ENCODE measurements around the gene SLC41A3. TPM values are rescaled to one million over a fixed set of nuclear protein-coding genes. Genes with fewer than 3 reads are reported as not detected.

SLC41A3 gene
- total and polyA plus RNA-seq, 2 of the 8 experiments (the other 6 are each of a cell fraction or from before 2014, with no cell fraction given) = 30.2 to 56.4 TPM

GRCh38 chr3:126053949-126054569 is 29.9 kb downstream of the SLC41A3 start (continued):
- TF ChIP-seq, protein P1, sequence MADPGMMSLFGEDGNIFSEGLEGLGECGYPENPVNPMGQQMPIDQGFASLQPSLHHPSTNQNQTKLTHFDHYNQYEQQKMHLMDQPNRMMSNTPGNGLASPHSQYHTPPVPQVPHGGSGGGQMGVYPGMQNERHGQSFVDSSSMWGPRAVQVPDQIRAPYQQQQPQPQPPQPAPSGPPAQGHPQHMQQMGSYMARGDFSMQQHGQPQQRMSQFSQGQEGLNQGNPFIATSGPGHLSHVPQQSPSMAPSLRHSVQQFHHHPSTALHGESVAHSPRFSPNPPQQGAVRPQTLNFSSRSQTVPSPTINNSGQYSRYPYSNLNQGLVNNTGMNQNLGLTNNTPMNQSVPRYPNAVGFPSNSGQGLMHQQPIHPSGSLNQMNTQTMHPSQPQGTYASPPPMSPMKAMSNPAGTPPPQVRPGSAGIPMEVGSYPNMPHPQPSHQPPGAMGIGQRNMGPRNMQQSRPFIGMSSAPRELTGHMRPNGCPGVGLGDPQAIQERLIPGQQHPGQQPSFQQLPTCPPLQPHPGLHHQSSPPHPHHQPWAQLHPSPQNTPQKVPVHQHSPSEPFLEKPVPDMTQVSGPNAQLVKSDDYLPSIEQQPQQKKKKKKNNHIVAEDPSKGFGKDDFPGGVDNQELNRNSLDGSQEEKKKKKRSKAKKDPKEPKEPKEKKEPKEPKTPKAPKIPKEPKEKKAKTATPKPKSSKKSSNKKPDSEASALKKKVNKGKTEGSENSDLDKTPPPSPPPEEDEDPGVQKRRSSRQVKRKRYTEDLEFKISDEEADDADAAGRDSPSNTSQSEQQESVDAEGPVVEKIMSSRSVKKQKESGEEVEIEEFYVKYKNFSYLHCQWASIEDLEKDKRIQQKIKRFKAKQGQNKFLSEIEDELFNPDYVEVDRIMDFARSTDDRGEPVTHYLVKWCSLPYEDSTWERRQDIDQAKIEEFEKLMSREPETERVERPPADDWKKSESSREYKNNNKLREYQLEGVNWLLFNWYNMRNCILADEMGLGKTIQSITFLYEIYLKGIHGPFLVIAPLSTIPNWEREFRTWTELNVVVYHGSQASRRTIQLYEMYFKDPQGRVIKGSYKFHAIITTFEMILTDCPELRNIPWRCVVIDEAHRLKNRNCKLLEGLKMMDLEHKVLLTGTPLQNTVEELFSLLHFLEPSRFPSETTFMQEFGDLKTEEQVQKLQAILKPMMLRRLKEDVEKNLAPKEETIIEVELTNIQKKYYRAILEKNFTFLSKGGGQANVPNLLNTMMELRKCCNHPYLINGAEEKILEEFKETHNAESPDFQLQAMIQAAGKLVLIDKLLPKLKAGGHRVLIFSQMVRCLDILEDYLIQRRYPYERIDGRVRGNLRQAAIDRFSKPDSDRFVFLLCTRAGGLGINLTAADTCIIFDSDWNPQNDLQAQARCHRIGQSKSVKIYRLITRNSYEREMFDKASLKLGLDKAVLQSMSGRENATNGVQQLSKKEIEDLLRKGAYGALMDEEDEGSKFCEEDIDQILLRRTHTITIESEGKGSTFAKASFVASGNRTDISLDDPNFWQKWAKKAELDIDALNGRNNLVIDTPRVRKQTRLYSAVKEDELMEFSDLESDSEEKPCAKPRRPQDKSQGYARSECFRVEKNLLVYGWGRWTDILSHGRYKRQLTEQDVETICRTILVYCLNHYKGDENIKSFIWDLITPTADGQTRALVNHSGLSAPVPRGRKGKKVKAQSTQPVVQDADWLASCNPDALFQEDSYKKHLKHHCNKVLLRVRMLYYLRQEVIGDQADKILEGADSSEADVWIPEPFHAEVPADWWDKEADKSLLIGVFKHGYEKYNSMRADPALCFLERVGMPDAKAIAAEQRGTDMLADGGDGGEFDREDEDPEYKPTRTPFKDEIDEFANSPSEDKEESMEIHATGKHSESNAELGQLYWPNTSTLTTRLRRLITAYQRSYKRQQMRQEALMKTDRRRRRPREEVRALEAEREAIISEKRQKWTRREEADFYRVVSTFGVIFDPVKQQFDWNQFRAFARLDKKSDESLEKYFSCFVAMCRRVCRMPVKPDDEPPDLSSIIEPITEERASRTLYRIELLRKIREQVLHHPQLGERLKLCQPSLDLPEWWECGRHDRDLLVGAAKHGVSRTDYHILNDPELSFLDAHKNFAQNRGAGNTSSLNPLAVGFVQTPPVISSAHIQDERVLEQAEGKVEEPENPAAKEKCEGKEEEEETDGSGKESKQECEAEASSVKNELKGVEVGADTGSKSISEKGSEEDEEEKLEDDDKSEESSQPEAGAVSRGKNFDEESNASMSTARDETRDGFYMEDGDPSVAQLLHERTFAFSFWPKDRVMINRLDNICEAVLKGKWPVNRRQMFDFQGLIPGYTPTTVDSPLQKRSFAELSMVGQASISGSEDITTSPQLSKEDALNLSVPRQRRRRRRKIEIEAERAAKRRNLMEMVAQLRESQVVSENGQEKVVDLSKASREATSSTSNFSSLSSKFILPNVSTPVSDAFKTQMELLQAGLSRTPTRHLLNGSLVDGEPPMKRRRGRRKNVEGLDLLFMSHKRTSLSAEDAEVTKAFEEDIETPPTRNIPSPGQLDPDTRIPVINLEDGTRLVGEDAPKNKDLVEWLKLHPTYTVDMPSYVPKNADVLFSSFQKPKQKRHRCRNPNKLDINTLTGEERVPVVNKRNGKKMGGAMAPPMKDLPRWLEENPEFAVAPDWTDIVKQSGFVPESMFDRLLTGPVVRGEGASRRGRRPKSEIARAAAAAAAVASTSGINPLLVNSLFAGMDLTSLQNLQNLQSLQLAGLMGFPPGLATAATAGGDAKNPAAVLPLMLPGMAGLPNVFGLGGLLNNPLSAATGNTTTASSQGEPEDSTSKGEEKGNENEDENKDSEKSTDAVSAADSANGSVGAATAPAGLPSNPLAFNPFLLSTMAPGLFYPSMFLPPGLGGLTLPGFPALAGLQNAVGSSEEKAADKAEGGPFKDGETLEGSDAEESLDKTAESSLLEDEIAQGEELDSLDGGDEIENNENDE (IDR thresholded peaks at IDR 0.05; ENCODE audit: insufficient replicate concordance, low read length) = no peak
- TF ChIP-seq SUZ12 (IDR thresholded peaks at IDR 0.05; ENCODE audit: low read length) = no peak
- no peak for TF ChIP-seq PHF8 (conservative IDR thresholded peaks at IDR 0.05; ENCODE audit: low read depth, low read length)
- TF ChIP-seq SP1 (IDR thresholded peaks at IDR 0.05; ENCODE audit: low read depth, low read length) = no peak
- TF ChIP-seq CEBPB (IDR thresholded peaks at IDR 0.05; ENCODE audit: low read depth, low read length) = no peak
- TF ChIP-seq RFX5 (IDR thresholded peaks at IDR 0.05; ENCODE audit: borderline replicate concordance, low read depth, low read length) = no peak
- TF ChIP-seq TBP (IDR thresholded peaks at IDR 0.05; ENCODE audit: low read depth, low read length) = no peak
- no peak for TF ChIP-seq BACH1 (IDR thresholded peaks at IDR 0.05; ENCODE audit: low read length)
- TF ChIP-seq SAP30 (IDR thresholded peaks at IDR 0.05; ENCODE audit: insufficient read depth, insufficient replicate concordance, low read length) = no peak
- no peak for TF ChIP-seq SIRT6 (IDR thresholded peaks at IDR 0.05; ENCODE audit: low read length)
